ENCODE measurements around the gene UCP2. TPM values are rescaled to one million over a fixed set of nuclear protein-coding genes. Genes with fewer than 3 reads are reported as not detected.
A peak's percentile ranks its signal among the peaks of the same experiment; 100 is the strongest.

Gene UCP2
- total and polyA plus RNA-seq, 9 of the 15 experiments (the other 6 are each of a cell fraction or from before 2014, with no cell fraction given) = 19.2 to 216 (median 87.9) TPM

DNA sequence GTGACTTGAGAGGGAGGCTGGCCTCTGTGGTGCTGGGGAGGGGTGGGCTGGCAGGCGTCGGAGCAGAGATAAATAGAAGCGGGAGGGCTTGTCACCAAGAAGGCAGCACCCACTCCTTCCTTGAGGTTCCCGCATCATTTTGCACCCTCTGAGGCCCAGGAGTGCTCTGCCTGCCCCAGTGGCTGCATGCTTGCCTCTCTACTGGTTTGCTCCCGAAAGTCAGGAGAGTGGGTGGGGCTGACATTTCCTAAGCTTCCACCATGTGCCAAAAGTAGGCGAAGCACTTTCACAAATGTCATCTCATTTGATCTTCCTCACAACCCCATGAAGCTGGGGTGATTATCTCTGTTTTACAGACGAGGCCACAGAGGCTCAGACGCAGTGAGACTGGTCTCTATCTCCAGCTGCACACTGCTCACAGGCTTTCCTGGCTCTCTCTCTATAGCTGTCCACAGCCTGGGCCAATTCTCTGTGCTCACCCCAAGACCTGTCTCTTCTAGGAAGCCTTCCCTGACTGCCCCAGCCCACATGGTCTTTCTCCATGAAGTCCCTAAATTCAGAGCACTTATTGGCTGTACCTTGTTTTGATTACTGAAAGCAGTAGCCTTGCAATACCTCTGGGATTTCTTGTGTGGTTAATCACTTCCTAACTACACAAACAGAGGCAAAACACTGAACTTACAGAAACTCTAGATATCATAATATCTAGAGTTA is 28.9 kb upstream of the UCP2 start (continued):
- TF ChIP-seq ZNF274 (IDR thresholded peaks at IDR 0.05; ENCODE audit: borderline replicate concordance, low read depth, low read length) (peak; percentile 79; the same call in 1 of the 2 replicates), SRSF9 (IDR thresholded peaks at IDR 0.05; ENCODE audit: borderline replicate concordance, low read depth, low read length) (no peak), NFYB (IDR thresholded peaks at IDR 0.05; ENCODE audit: extremely low read depth, insufficient read length) (no peak), ZNF518B (CRISPR knock-in tag; IDR thresholded peaks at IDR 0.05) (no peak), E2F5 (CRISPR knock-in tag; IDR thresholded peaks at IDR 0.05) (peak; percentile 64; the same call in 1 of the 2 replicates), ZNF140 (CRISPR knock-in tag; IDR thresholded peaks at IDR 0.05) (0 out of 2 replicates have a peak, but pooled peaks have one; percentile 39), SMC3 (conservative IDR thresholded peaks at IDR 0.05; ENCODE audit: insufficient read depth, low read depth, low read length) (0 out of 2 replicates have a peak, but pooled peaks have one; percentile 7), ZNF79 (CRISPR knock-in tag; IDR thresholded peaks at IDR 0.05; ENCODE audit: low read depth) (0 out of 2 replicates have a peak, but pooled peaks have one; percentile 32), HIVEP1 (CRISPR knock-in tag; IDR thresholded peaks at IDR 0.05) (peak; percentile 84)
- TF ChIP-seq, protein P1, sequence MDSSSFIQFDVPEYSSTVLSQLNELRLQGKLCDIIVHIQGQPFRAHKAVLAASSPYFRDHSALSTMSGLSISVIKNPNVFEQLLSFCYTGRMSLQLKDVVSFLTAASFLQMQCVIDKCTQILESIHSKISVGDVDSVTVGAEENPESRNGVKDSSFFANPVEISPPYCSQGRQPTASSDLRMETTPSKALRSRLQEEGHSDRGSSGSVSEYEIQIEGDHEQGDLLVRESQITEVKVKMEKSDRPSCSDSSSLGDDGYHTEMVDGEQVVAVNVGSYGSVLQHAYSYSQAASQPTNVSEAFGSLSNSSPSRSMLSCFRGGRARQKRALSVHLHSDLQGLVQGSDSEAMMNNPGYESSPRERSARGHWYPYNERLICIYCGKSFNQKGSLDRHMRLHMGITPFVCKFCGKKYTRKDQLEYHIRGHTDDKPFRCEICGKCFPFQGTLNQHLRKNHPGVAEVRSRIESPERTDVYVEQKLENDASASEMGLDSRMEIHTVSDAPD (CRISPR knock-in tag; IDR thresholded peaks at IDR 0.05) = no peak
- TF ChIP-seq, protein P2, sequence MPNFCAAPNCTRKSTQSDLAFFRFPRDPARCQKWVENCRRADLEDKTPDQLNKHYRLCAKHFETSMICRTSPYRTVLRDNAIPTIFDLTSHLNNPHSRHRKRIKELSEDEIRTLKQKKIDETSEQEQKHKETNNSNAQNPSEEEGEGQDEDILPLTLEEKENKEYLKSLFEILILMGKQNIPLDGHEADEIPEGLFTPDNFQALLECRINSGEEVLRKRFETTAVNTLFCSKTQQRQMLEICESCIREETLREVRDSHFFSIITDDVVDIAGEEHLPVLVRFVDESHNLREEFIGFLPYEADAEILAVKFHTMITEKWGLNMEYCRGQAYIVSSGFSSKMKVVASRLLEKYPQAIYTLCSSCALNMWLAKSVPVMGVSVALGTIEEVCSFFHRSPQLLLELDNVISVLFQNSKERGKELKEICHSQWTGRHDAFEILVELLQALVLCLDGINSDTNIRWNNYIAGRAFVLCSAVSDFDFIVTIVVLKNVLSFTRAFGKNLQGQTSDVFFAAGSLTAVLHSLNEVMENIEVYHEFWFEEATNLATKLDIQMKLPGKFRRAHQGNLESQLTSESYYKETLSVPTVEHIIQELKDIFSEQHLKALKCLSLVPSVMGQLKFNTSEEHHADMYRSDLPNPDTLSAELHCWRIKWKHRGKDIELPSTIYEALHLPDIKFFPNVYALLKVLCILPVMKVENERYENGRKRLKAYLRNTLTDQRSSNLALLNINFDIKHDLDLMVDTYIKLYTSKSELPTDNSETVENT (CRISPR knock-in tag; IDR thresholded peaks at IDR 0.05) = no peak
- TF ChIP-seq, protein P3, sequence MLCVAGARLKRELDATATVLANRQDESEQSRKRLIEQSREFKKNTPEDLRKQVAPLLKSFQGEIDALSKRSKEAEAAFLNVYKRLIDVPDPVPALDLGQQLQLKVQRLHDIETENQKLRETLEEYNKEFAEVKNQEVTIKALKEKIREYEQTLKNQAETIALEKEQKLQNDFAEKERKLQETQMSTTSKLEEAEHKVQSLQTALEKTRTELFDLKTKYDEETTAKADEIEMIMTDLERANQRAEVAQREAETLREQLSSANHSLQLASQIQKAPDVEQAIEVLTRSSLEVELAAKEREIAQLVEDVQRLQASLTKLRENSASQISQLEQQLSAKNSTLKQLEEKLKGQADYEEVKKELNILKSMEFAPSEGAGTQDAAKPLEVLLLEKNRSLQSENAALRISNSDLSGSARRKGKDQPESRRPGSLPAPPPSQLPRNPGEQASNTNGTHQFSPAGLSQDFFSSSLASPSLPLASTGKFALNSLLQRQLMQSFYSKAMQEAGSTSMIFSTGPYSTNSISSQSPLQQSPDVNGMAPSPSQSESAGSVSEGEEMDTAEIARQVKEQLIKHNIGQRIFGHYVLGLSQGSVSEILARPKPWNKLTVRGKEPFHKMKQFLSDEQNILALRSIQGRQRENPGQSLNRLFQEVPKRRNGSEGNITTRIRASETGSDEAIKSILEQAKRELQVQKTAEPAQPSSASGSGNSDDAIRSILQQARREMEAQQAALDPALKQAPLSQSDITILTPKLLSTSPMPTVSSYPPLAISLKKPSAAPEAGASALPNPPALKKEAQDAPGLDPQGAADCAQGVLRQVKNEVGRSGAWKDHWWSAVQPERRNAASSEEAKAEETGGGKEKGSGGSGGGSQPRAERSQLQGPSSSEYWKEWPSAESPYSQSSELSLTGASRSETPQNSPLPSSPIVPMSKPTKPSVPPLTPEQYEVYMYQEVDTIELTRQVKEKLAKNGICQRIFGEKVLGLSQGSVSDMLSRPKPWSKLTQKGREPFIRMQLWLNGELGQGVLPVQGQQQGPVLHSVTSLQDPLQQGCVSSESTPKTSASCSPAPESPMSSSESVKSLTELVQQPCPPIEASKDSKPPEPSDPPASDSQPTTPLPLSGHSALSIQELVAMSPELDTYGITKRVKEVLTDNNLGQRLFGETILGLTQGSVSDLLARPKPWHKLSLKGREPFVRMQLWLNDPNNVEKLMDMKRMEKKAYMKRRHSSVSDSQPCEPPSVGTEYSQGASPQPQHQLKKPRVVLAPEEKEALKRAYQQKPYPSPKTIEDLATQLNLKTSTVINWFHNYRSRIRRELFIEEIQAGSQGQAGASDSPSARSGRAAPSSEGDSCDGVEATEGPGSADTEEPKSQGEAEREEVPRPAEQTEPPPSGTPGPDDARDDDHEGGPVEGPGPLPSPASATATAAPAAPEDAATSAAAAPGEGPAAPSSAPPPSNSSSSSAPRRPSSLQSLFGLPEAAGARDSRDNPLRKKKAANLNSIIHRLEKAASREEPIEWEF (CRISPR knock-in tag; IDR thresholded peaks at IDR 0.05) = peak; percentile 95

Measured in K562 (cell line).